SK-N-SH (cell line): ENCODE results near the gene MBNL1. TPM values are rescaled to one million over a fixed set of nuclear protein-coding genes. Genes with fewer than 3 reads are reported as not detected.

Experiments
- CTCF ChIA-PET: fragments of 300-600, 350-600 bp; formaldehyde crosslinking; extraction: SDS; loops from one replicate; lab custom pipeline; 2021; lab: Yijun Ruan, JAX
- POLR2A ChIA-PET: fragments of 350-600 bp; sonication (Branson Sonifier 250); formaldehyde crosslinking; extraction: SDS; loops from one replicate; lab custom pipeline; 2020; ENCODE audit warnings: antibody characterized with exemption, inconsistent platforms; lab: Yijun Ruan, JAX
- DNase-seq: peaks from one replicate; pipeline ENCODE4 v3.0.0; 2012
- H2AFZ ChIP-seq: fragments of 200-600 bp; sonication (generic); 2 replicates; pipeline ENCODE4 v1.8.1; 2016; ENCODE audit warnings: antibody characterized with exemption, mild to moderate bottlenecking, low read depth
- H3F3A ChIP-seq: fragments of 200-600 bp; sonication (generic); replicated peaks from 2 replicates; pipeline ENCODE3; 2016; ENCODE audit warnings: antibody characterized with exemption, mild to moderate bottlenecking; ENCODE audit not compliant: insufficient read depth
- H3K27ac ChIP-seq, 2 experiments: fragments of 200-500 bp in 1 of 2; fragments of 200-600 bp in 1 of 2; sonication (Bioruptor generic) in 1 of 2; sonication (generic), shearing (Covaris generic) in 1 of 2; 2 replicates each; pipeline versions ENCODE4 v1.5.1 to v1.6.1; 2014 to 2016; ENCODE audit warnings: low read depth in 2 of 2, inconsistent platforms in 1 of 2, low read length in 1 of 2, mild to moderate bottlenecking in 1 of 2, mixed read lengths in 1 of 2
- H3K27me3 ChIP-seq: fragments of 200-600 bp; sonication (generic), shearing (Covaris generic); 2 replicates; pipeline ENCODE4 v1.6.1; 2016; ENCODE audit warnings: mixed run types; ENCODE audit not compliant: insufficient read depth
- H3K36me3 ChIP-seq, 2 experiments: fragments of 200-500 bp in 1 of 2; fragments of 200-600 bp in 1 of 2; sonication (Bioruptor generic) in 1 of 2; sonication (generic) in 1 of 2; replicated peaks in 1 of 2; 2 replicates each; pipeline versions ENCODE3 to v1.5.1; 2014 to 2016; ENCODE audit warnings: low read length in 1 of 2, mild to moderate bottlenecking in 1 of 2; ENCODE audit not compliant: insufficient read depth in 2 of 2, control insufficient read depth in 1 of 2
- H3K4me1 ChIP-seq, 2 experiments: fragments of 200-500 bp in 1 of 2; fragments of 200-600 bp in 1 of 2; sonication (Bioruptor generic) in 1 of 2; sonication (generic), shearing (Covaris generic) in 1 of 2; 2 replicates each; pipeline versions ENCODE4 v1.5.1 to v1.6.1; 2014 to 2016; ENCODE audit warnings: low read depth in 1 of 2, low read length in 1 of 2, mixed run types in 1 of 2; ENCODE audit not compliant: insufficient read depth in 2 of 2, control insufficient read depth in 1 of 2
- H3K4me2 ChIP-seq: fragments of 200-600 bp; sonication (generic), shearing (Covaris generic); 2 replicates; pipeline ENCODE4 v1.6.1; 2017; ENCODE audit warnings: mixed run types
- H3K4me3 ChIP-seq, 2 experiments: fragments of 200-500 bp in 1 of 2; fragments of 200-600 bp in 1 of 2; sonication (Bioruptor generic) in 1 of 2; sonication (generic), shearing (Covaris generic) in 1 of 2; 2 replicates each; pipeline versions ENCODE4 v1.5.1 to v1.8.1; 2014 to 2016; ENCODE audit warnings: low read depth in 2 of 2, inconsistent platforms in 1 of 2, low read length in 1 of 2, mild to moderate bottlenecking in 1 of 2, mixed read lengths in 1 of 2, moderate library complexity in 1 of 2
- H3K79me2 ChIP-seq: fragments of 200-600 bp; sonication (generic); 2 replicates; pipeline ENCODE4 v1.8.1; 2017; ENCODE audit warnings: mild to moderate bottlenecking; ENCODE audit not compliant: insufficient read depth
- H3K9ac ChIP-seq: fragments of 200-600 bp; sonication (generic); 2 replicates; pipeline ENCODE4 v1.6.1; 2017; ENCODE audit warnings: mixed run types
- H3K9me2 ChIP-seq: fragments of 200-600 bp; sonication (generic); 2 replicates; pipeline ENCODE4 v1.6.1; 2017; ENCODE audit warnings: mixed run types
- H3K9me3 ChIP-seq: fragments of 200-600 bp; sonication (generic); 2 replicates; pipeline ENCODE4 v1.6.1; 2017; ENCODE audit warnings: mixed run types, mild to moderate bottlenecking, moderate library complexity
- H4K20me1 ChIP-seq: fragments of 200-600 bp; sonication (generic); 2 replicates; pipeline ENCODE4 v1.6.1; 2017; ENCODE audit warnings: mild to moderate bottlenecking, mixed run types; ENCODE audit not compliant: insufficient read depth
- CTCF ChIP-seq: fragments of 200-600 bp; sonication (generic); IDR thresholded peaks from 2 replicates; pipeline ENCODE4 v1.6.1; 2017; ENCODE audit warnings: antibody characterized with exemption, mild to moderate bottlenecking, moderate library complexity
- EZH2phosphoT487 ChIP-seq: fragments of 200-600 bp; sonication (generic); IDR thresholded peaks from 2 replicates; pipeline ENCODE4 v1.6.1; 2017; ENCODE audit warnings: low read depth, mixed run types, mild to moderate bottlenecking, antibody characterized with exemption, moderate library complexity, borderline replicate concordance
- IRF3 ChIP-seq: fragments of 150-350 bp; IDR thresholded peaks from 2 replicates; pipeline ENCODE4 v1.6.1; 2016; ENCODE audit warnings: mild to moderate bottlenecking, low read depth, low read length
- MEF2A ChIP-seq: IDR thresholded peaks from 2 replicates; pipeline ENCODE4 v1.4.0; 2012; ENCODE audit warnings: low read depth, borderline replicate concordance
- MXI1 ChIP-seq: IDR thresholded peaks from 2 replicates; pipeline ENCODE4 v1.6.1; 2012; ENCODE audit warnings: mild to moderate bottlenecking, low read depth, low read length, improper control_type of control experiment
- PBX3 ChIP-seq: IDR thresholded peaks from 2 replicates; pipeline ENCODE4; 2012
- POLR2AphosphoS5 ChIP-seq: IDR thresholded peaks from 2 replicates; pipeline ENCODE4 v1.6.1; 2012; ENCODE audit warnings: low read depth, low read length
- RAD21 ChIP-seq: IDR thresholded peaks from 2 replicates; pipeline ENCODE4 v1.6.1; 2012; ENCODE audit warnings: mild to moderate bottlenecking, low read length
- RCOR1 ChIP-seq: fragments of 150-350 bp; IDR thresholded peaks from 2 replicates; pipeline ENCODE4 v1.6.1; 2017; ENCODE audit warnings: antibody characterized with exemption, low read length
- REST ChIP-seq: IDR thresholded peaks from 2 replicates; pipeline ENCODE4 v1.6.1; 2012; ENCODE audit warnings: mild to moderate bottlenecking, low read depth, low read length, moderate library complexity
- RXRA ChIP-seq: IDR thresholded peaks from 2 replicates; pipeline ENCODE4 v1.4.0; 2012; ENCODE audit warnings: low read depth, mild to moderate bottlenecking, borderline replicate concordance
- SIN3A ChIP-seq: IDR thresholded peaks from 2 replicates; pipeline ENCODE4 v1.6.1; 2012; ENCODE audit warnings: low read depth, mild to moderate bottlenecking, low read length, moderate library complexity, borderline replicate concordance
- SMC3 ChIP-seq: IDR thresholded peaks from 2 replicates; pipeline ENCODE4 v1.6.1; 2012; ENCODE audit warnings: low read depth, low read length, improper control_type of control experiment
- TEAD4 ChIP-seq: IDR thresholded peaks from 2 replicates; pipeline ENCODE4 v1.4.0; 2012; ENCODE audit warnings: mild to moderate bottlenecking, borderline replicate concordance; ENCODE audit not compliant: insufficient read depth
- USF1 ChIP-seq: IDR thresholded peaks from 2 replicates; pipeline ENCODE4 v1.4.0; 2012; ENCODE audit warnings: low read depth, borderline replicate concordance
- WGBS: methylation state at CpG from one replicate; pipeline ENCODE4 v1.1.6; 2017; ENCODE audit warnings: low lambda C conversion rate; 5-methylcytosine and 5-hydroxymethylcytosine counted together
- polyA plus RNA-seq, 3 experiments: library from polyadenylated mRNA; depleted of rRNA; stranded (reverse); fragments of >200 nt; gene quantifications; 2 replicates each; pipeline ENCODE4 v1.2.3, GENCODE V29; 2012

The MBNL1 gene
- polyA plus RNA-seq, 1 of the 3 experiments (the other 2 are of a cell fraction), result 44.3 TPM

- no peaks in the 10 kb centered on the region for H3K9me3 ChIP-seq
- peaks cover 0 to 17% of the 10 kb centered on the region in 2 experiments; a peak in 3 of 4 replicates for H3K4me1 ChIP-seq
- H3K9ac ChIP-seq, result no peak overlapping the region
- no peak overlapping the region for H3K4me2 ChIP-seq
- H3F3A ChIP-seq, result peaks cover 30% of the 10 kb centered on the region
- H3K4me3 ChIP-seq, result no peak overlapping the region
- H3K79me2 ChIP-seq, result peaks cover 98% of the 10 kb centered on the region
- peaks cover 53 to 74% of the 10 kb centered on the region in 2 experiments for H3K36me3 ChIP-seq
- no peaks in the 10 kb centered on the region for H3K27me3 ChIP-seq
- 100% methylated on average over 3 of the region's 3 CpGs for WGBS
- TF ChIP-seq CTCF, result no peak
- no peak for TF ChIP-seq IRF3
- TF ChIP-seq REST, result no peak
- no peak for TF ChIP-seq EZH2phosphoT487
- TF ChIP-seq RXRA, result no peak
- TF ChIP-seq MXI1, result no peak
- no peak for TF ChIP-seq RCOR1
- TF ChIP-seq USF1, result no peak
- no peak for TF ChIP-seq RAD21
- TF ChIP-seq TEAD4, result no peak
- TF ChIP-seq MEF2A, result no peak
- no peak for TF ChIP-seq SIN3A
- TF ChIP-seq POLR2AphosphoS5, result no peak
- TF ChIP-seq PBX3, result no peak
- TF ChIP-seq SMC3, result no peak
- TF ChIP-seq, all 33 proteins: peak for 0
- Histone ChIP-seq H2AFZ (no peak overlapping the region), H3K27ac (no peak overlapping the region), H4K20me1 (no peaks in the 10 kb centered on the region), H3K9me2 (no peaks in the 10 kb centered on the region)
- POLR2A ChIA-PET, result no interaction called here
- DNase-seq, result no peak
- CTCF ChIA-PET, result interaction anchor here (0.6 to 3.0 kb wide), 5 partner anchors 10 to 387 kb away, joined by 3 to 11 read pairs (median 4); partner anchors contain the start of gene P2RY1
Measured at GRCh38 chr3:152447511-152447910, 178.8 kb downstream of the MBNL1 start.
